Measurements from ENCODE around the gene SYT1. TPM values are rescaled to one million over a fixed set of nuclear protein-coding genes. Genes with fewer than 3 reads are reported as not detected.

Gene SYT1
- total RNA-seq, 1 experiment from 2014 or later, result 15.8 TPM

GRCh38 chr12:78968226-78968625, 103.7 kb downstream of the SYT1 start:
- Histone ChIP-seq H3K79me1 (ENCODE audit: insufficient read depth, low read depth, low read length, poor library complexity, severe bottlenecking) (no peaks in the 10 kb centered on the region), H3T11ph (ENCODE audit: low read length) (no peak overlapping the region), H2BK20ac (ENCODE audit: low read depth, low read length, poor library complexity, severe bottlenecking) (no peak overlapping the region), H3K18ac (ENCODE audit: insufficient read length, low read depth, low read length) (no peak overlapping the region), H3K56ac (ENCODE audit: insufficient read length, low read depth, low read length) (no peak overlapping the region), H2AK5ac (ENCODE audit: insufficient read length, low read length) (no peak overlapping the region), H2BK15ac (ENCODE audit: low read depth, low read length) (no peak overlapping the region), H3K14ac (ENCODE audit: insufficient read depth, low read length) (no peak overlapping the region), H2BK5ac (ENCODE audit: insufficient read length, low read length) (no peak overlapping the region), H3K27me3 (ENCODE audit: insufficient read depth, low read length) (no peaks in the 10 kb centered on the region), H3K4ac (ENCODE audit: low read depth, low read length) (no peak overlapping the region), H2BK12ac (ENCODE audit: insufficient read length, low read depth, low read length) (no peak overlapping the region), H4K20me1 (ENCODE audit: control insufficient read depth, insufficient read depth, insufficient read length) (no peaks in the 10 kb centered on the region), H3K9me3 (ENCODE audit: control insufficient read depth, low read depth, low read length) (no peaks in the 10 kb centered on the region), H3K23ac (ENCODE audit: insufficient read length, low read depth, low read length) (no peak overlapping the region), H3K27ac (ENCODE audit: insufficient read length, low read depth, low read length) (no peak overlapping the region), H4K8ac (replicated peaks; ENCODE audit: insufficient read length, low read depth, low read length) (no peak overlapping the region), H2BK120ac (ENCODE audit: low read depth, low read length, poor library complexity, severe bottlenecking) (no peak overlapping the region), H4K5ac (ENCODE audit: insufficient read length, low read depth, low read length) (no peak overlapping the region), H4K91ac (ENCODE audit: insufficient read length, low read depth, low read length) (no peak overlapping the region), H3K4me1 (ENCODE audit: insufficient read depth, low read length) (no peaks in the 10 kb centered on the region), H3K9ac (ENCODE audit: extremely low read depth, insufficient read length, low read length) (no peak overlapping the region), H3K23me2 (ENCODE audit: insufficient read length, low read depth, low read length, poor library complexity, severe bottlenecking) (no peaks in the 10 kb centered on the region), H3K79me2 (ENCODE audit: insufficient read depth, low read length) (no peaks in the 10 kb centered on the region), H3K4me2 (ENCODE audit: insufficient read depth, insufficient read length, low read length) (no peak overlapping the region), H2AFZ (ENCODE audit: low read length) (no peak overlapping the region)
- TF ChIP-seq CTCF (conservative IDR thresholded peaks at IDR 0.05), result no peak
- no peak overlapping the region for H3K27ac Mint-ChIP-seq
- H3K9me3 Mint-ChIP-seq, result no peaks in the 10 kb centered on the region
- H3K36me3 Mint-ChIP-seq (ENCODE audit: insufficient read depth in 1 of 3, low read depth in 3 of 3), result no peaks in the 10 kb centered on the region
- no peak overlapping the region for H3K4me3 Mint-ChIP-seq
- H3K4me1 Mint-ChIP-seq, result no peaks in the 10 kb centered on the region
- no peak for DNase-seq
- H3K27me3 Mint-ChIP-seq (ENCODE audit: low read depth), result no peaks in the 10 kb centered on the region
- no CpG with 5 or more reads among the region's 1 CpG for WGBS (ENCODE audit: extremely low coverage, insufficient read length, low lambda C conversion rate)

All from H9 (cell line).